GM18502 (cell line): Measurements from ENCODE around the gene TMEM89.

Experiments used
- ATAC-seq: cut with Tn5 transposase; IDR thresholded peaks from one replicate; pipeline ENCODE4 v1.9.1; 2021; ENCODE audit warnings: mild to moderate bottlenecking; ENCODE audit not compliant: unreplicated experiment, poor library complexity

TMEM89 gene

GRCh38 chr3:48619541-48620524 is 1.7 kb downstream of the TMEM89 start:
- ATAC-seq = no peak

GRCh38 chr3:48617559-48617958 is 4.0 kb downstream of the TMEM89 start:
- no peak for ATAC-seq

- ATAC-seq = no peak
Observed at GRCh38 chr3:48614044-48614443, 7.5 kb downstream of the TMEM89 start.

DNA sequence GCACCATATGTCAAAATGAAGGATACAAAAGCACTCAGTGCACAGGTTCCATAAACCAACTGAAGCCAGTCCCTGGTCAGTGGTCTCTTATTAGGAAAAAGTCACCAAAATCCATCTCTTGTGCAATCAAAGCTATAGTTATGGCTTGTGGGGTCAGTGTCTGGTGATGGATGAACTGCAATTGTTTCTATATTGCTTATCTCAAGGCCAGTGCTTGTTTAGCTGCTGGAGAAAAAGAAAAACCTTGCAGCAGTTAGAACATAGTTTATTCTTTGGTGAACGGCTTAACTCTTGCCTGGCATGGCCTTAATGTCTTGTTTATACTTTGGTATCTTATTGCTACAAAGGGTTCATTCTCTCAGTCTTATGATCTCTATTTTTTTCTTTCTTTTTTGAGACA is 9.3 kb downstream of the TMEM89 start:
- no peak for ATAC-seq

DNA sequence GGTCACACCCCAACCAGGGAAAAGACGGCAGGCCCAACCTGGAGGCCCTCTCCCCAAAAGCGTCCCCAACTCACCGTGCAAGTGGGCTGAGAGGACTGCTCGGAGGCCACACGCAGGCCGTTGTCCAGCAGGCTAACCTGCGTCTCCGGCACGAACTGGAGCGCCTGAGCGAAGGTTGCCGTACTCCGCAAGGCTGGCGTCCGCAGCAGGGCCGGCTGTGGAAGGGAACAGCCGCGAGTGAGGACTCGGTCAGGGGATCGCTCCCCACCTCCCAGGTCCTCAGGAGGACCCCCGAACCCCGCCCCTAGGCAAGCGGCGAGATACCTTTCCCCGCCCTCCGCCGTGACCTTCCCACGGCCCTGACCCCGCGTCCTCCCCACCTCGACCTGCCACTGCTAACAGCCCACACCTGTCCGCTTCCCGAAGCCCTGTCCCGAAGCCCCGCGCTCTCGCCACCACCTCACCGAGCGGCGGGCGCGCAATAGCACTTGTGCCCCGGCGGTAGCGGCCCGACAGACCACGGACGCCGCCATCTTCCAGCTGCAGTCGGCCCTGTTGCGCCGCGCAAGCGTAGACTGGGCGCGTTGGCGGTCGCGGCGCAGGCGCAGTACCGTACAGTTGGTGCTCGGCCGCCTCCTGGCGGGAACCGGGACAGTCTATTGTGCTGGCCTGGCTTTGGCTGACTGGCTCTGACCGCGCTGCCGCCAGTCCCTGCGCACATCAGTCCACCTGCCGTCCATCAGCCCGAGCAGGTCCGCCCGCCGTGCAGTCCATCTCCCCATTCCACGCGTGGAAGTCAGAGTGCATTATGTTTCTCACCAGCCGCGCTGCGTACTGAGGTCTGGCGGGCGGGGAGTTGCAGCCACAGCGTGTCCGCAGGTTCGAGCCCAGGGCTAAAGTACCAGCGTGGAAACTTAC is 12.2 kb downstream of the TMEM89 start, which contains the start of gene UQCRC1:
UQCRC1 (minus strand) TSS at position 559 of the 918 bp plus-strand sequence; CDS start at position 533, 26 bp downstream.
- ATAC-seq = peak; percentile 94

- ATAC-seq = no peak
Observed at GRCh38 chr3:48607519-48607918, 14.1 kb downstream of the TMEM89 start.

DNA sequence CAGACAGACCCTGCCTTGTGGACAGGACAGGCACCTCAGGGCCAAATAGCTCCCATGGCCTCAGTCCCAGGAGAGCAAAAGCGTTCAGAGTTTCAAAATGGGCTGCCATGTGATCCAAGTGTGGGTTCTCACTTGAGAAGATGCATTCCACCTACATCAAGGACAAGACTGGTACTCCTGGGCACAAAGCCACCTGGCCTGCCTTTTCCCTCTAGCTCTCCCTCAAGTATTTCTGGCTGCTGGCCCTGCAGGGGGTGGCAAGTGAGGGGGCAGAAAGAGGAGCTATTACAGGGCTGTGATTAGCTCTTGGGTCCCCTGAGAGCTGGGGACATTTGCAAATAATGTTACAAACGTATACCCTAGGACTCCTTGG is 20.0 kb downstream of the TMEM89 start:
- ATAC-seq = no peak

GRCh38 chr3:48600711-48601621 is 20.6 kb downstream of the TMEM89 start:
- no peak for ATAC-seq

DNA sequence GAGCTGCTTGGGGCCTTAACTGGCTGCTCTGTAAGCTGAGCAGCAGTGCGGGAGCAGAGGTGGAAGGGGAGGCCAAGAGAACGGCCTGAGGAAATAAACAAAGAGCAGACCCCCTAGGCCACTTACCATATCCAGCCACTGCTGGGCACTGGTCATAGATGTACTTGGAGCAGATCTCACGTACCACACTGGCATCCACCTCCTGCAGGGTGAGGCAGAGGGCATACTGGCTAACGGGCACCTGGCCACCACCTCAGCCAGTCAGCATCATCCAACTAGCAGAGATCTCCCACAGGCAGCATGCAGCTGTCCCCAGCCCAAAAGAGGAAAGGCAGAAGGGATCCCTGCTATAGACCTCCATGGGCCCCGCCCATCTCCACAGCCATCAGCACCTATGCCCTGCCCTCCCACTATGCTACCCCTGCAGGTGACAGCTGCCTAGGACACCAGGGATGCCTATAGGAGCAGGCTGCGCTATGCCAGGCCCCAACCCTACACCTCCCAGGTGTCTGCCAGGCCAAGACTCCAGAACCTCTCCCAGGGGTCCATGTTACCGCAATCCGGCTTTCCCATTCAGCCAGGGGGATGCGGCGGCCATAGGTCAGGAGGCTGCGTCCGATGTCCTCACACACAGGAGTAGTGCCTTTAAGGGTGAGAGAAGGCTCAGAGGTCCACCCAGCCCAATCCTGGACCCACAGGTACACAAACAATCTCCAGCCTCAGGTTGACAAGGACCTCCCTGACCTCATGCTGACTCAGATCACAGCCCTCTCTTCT is 21.9 kb downstream of the TMEM89 start:
- ATAC-seq = no peak

DNA sequence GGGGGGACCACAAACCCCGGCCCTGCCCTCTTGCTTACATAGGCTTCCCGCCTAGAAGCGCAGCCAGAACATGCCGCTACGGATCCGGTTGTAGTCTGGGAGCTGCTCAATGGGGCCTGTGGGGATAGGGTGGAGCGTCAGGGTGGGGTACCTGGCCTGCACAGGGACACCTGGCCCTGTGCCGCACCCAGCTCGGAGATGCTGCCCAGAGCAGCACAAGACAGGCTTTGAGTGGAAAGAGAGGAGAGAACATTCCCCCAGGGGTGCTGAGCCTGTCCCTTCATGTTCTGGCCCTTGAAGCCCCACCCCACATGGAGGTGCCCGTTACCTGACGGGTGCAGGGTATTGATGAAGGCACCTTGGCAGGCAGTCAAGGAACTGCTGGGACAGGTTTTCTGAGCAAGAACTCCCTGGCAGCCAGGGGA is 22.5 kb downstream of the TMEM89 start:
- ATAC-seq = no peak

DNA sequence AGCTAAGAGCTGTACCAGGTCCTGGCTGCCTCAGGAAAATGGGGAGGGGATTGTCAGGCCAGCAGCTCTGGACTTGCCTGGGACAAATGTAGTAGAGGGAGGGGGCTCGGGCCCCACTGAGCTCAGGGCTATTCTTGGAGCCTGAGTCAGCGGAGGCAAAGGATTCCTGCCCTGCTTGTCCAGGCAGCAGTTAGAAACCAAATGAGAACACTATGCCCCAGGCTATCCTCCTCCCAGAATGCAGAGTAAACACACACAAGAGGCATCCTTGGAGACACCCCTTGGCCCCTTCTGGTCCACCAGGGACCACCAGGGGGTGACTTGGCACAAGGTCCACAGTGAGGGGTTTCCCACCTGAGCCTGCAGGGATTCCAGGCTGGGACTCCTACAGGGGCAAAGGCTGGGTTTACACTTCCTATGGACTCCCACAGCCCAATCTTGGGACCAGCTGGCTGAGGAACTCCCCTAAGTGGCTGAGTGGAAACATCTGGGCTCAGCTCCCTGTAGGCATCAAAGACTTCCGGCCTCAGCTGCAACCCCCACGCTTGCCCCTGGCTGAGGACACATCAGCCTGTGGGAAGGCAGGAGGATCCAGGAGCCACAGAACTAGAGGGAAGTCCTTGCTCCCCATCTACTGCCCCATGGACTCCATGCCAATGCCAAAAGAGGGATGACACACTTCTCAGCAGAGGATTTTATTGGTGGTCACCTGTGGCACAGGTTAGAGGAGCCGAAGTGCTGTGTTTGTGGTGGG is 23.1 kb downstream of the TMEM89 start:
- no peak for ATAC-seq

GRCh38 chr3:48597408-48597800 is 24.2 kb downstream of the TMEM89 start:
- ATAC-seq = no peak

DNA sequence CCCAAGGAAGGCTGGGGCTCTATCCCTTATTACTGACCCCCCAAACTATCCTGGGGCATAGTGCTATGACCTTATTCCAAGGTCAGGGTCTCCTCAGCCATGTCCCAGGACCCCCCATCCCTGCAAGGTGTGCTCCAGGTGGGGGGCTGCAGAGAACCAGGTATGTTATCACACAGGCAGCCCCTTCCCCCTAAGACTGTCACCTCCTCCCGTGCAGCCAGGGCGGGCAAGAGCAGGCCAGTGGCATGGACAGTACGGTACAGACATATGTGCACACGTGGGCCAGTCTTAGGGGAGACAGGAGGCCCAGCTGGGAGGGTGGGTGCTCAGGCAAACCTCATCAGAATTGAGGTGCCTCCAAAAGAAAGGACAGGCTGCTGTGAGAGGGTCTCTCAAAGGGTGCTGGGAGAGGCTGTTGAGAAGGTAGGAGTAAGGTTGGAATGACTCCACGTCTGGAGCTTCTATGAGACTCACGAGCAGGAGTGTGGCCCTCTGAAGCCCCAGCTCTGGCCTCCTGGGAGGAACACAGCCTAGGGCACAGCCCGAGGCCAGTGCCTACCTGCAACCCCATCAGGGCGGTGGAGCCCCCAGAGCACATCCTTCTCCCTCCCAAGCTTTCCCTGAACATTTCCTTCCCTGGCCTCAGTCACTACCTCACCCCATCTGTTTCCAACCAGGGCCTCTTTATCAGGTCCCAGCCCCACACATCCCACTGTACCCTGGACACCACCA is 24.7 kb downstream of the TMEM89 start:
- ATAC-seq = no peak

GRCh38 chr3:48596157-48596556 is 25.4 kb downstream of the TMEM89 start:
- no peak for ATAC-seq

DNA sequence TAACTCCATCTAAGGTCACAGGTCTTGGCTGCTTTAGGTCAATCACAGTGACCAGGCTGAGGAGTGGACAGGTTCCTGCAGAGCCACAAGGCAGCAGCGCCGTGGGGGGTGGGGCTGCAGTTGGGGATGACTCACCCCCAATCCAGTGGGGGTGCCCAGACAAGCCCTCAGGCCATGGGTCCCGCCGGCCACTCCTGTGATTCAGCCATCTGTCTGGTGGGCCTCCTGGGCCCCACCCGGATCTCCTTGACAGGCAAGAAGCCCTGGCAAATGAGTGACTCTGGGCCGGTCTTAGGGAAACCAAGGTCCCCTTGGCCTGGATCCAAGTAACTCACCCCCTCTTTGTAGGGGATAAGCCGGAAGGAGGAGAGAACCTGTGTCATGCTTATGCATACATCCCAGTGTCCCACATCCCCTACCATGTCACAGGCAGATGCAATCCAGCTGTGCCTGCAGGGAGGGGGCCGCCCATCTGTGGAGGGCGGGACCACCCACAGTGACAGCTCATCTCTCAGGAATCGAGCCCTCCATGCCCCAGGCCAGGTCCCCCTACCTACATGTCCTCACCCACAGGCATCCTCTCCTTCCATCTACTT is 25.9 kb downstream of the TMEM89 start:
- ATAC-seq = no peak

DNA sequence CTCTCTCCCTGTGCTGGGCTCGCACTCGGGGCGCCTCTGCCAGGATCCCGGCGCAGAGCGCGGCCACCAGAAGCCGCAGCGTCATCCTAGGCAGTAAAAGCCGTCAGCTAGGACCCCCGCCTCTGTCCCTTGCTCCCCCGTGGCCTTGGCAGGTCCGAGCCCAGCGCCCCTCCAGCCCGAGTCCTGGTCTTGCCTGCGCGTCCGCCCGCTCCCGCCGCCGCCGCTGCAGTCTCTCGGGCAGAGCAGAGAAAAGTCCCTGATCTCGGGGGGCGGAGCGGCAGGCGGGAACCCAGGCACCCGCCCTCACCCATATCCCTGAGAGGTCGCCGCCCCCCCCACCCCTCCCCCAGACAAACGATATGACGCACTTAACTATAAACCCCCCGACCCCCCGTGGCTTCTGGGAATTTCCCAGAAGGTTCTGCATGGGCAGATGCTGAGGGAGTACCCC is 26.5 kb downstream of the TMEM89 start, which contains the start of gene COL7A1:
COL7A1 (minus strand) TSS at position 255 of the 451 bp plus-strand sequence; CDS start at position 85, 170 bp downstream.
- ATAC-seq = no peak

- no peak for ATAC-seq
Observed at GRCh38 chr3:48594417-48595049, 27.0 kb downstream of the TMEM89 start.
